HG02981 (cell line): ENCODE measurements around the gene FERMT2.

ENCODE experiments used
- ATAC-seq: cut with Tn5 transposase; IDR thresholded peaks from one replicate; pipeline ENCODE4 v1.9.1; 2021; ENCODE audit warnings: mild to moderate bottlenecking, moderate library complexity; ENCODE audit not compliant: unreplicated experiment

Gene FERMT2

GRCh38 chr14:52902971-52903619 is 47.8 kb downstream of the FERMT2 start:
- no peak for ATAC-seq

- ATAC-seq: no peak
These were observed 49.4 kb downstream of the FERMT2 start for GRCh38 chr14:52901357-52901980.

GRCh38 chr14:52900731-52901130 is 50.1 kb downstream of the FERMT2 start:
- ATAC-seq: no peak

- ATAC-seq: no peak
These were observed 52.4 kb downstream of the FERMT2 start for GRCh38 chr14:52898496-52898895.

- ATAC-seq: no peak
These were observed 55.9 kb downstream of the FERMT2 start for GRCh38 chr14:52895000-52895399.

- ATAC-seq: no peak
These were observed 59.0 kb downstream of the FERMT2 start for GRCh38 chr14:52891800-52892199.

GRCh38 chr14:52888839-52889838 is 61.7 kb downstream of the FERMT2 start:
- ATAC-seq: no peak

GRCh38 chr14:52888159-52888558 is 62.7 kb downstream of the FERMT2 start:
- no peak for ATAC-seq

- no peak for ATAC-seq
These were observed 65.6 kb downstream of the FERMT2 start for GRCh38 chr14:52885230-52885629.

GRCh38 chr14:52883658-52884057 is 67.2 kb downstream of the FERMT2 start:
- no peak for ATAC-seq

- ATAC-seq: no peak
These were observed 68.0 kb downstream of the FERMT2 start for GRCh38 chr14:52882824-52883223.

GRCh38 chr14:52879958-52880357 is 70.9 kb downstream of the FERMT2 start:
- no peak for ATAC-seq

GRCh38 chr14:52878946-52879345 is 71.9 kb downstream of the FERMT2 start:
- ATAC-seq: no peak

GRCh38 chr14:52878469-52878868 is 72.4 kb downstream of the FERMT2 start:
- no peak for ATAC-seq

GRCh38 chr14:52877628-52878027 is 73.2 kb downstream of the FERMT2 start:
- no peak for ATAC-seq

GRCh38 chr14:52876806-52877205 is 74.0 kb downstream of the FERMT2 start:
- no peak for ATAC-seq

- no peak for ATAC-seq
These were observed 74.5 kb downstream of the FERMT2 start for GRCh38 chr14:52876311-52876710.

GRCh38 chr14:52875707-52876106 is 75.1 kb downstream of the FERMT2 start:
- no peak for ATAC-seq

- no peak for ATAC-seq
These were observed 76.5 kb downstream of the FERMT2 start for GRCh38 chr14:52874389-52874788.

GRCh38 chr14:52873694-52874093 is 77.2 kb downstream of the FERMT2 start:
- no peak for ATAC-seq

GRCh38 chr14:52873065-52873464 is 77.8 kb downstream of the FERMT2 start:
- no peak for ATAC-seq

- ATAC-seq: no peak
These were observed 79.2 kb downstream of the FERMT2 start for GRCh38 chr14:52871606-52872005.
